Brain pericyte (primary cell): ENCODE measurements around the gene ALG1.
"Not testable (repeated sequence)": the region's sequence is repeated elsewhere in the genome, so short reads cannot be mapped to it uniquely, and the experiment has no call there.

Experiments used
- DNase-seq: peaks from one replicate; pipeline ENCODE4 v3.0.0-alpha.2; 2012; ENCODE audit warnings: low read depth, low spot score

Gene ALG1

GRCh38 chr16:5073279-5073629, 1.6 kb downstream of the ALG1 start:
- DNase-seq: no peak

- DNase-seq: not testable (repeated sequence)
Observed at GRCh38 chr16:5073771-5074170, 2.1 kb downstream of the ALG1 start.

GRCh38 chr16:5075637-5076036, 4.0 kb downstream of the ALG1 start:
- DNase-seq: no peak

GRCh38 chr16:5077304-5077703, 5.7 kb downstream of the ALG1 start:
- DNase-seq: no peak

GRCh38 chr16:5078626-5079025, 7.0 kb downstream of the ALG1 start:
- no peak for DNase-seq

GRCh38 chr16:5080461-5080860, 8.8 kb downstream of the ALG1 start:
- DNase-seq: not testable (repeated sequence)

GRCh38 chr16:5080996-5081395, 9.4 kb downstream of the ALG1 start:
- DNase-seq: not testable (repeated sequence)

- not testable (repeated sequence) for DNase-seq
Observed at GRCh38 chr16:5083646-5084045, 12.0 kb downstream of the ALG1 start.

- DNase-seq: not testable (repeated sequence)
Observed at GRCh38 chr16:5084099-5084731, 12.6 kb downstream of the ALG1 start.

- not testable (repeated sequence) for DNase-seq
Observed at GRCh38 chr16:5084802-5085201, 13.2 kb downstream of the ALG1 start.

- DNase-seq: not testable (repeated sequence)
Observed at GRCh38 chr16:5085716-5086115, 14.1 kb downstream of the ALG1 start.

GRCh38 chr16:5088086-5088790, 16.6 kb downstream of the ALG1 start:
- not testable (repeated sequence) for DNase-seq

- DNase-seq: not testable (repeated sequence)
Observed at GRCh38 chr16:5088936-5089335, 17.3 kb downstream of the ALG1 start.

GRCh38 chr16:5089911-5090555, 18.4 kb downstream of the ALG1 start:
- DNase-seq: not testable (repeated sequence)

- DNase-seq: not testable (repeated sequence)
Observed at GRCh38 chr16:5090592-5090991, 18.9 kb downstream of the ALG1 start.

GRCh38 chr16:5093081-5093480, 21.4 kb downstream of the ALG1 start:
- DNase-seq: not testable (repeated sequence)

GRCh38 chr16:5093746-5094145, 22.1 kb downstream of the ALG1 start:
- not testable (repeated sequence) for DNase-seq

GRCh38 chr16:5095145-5095830, 23.6 kb downstream of the ALG1 start:
- DNase-seq: not testable (repeated sequence)

- not testable (repeated sequence) for DNase-seq
Observed at GRCh38 chr16:5096437-5097060, 24.9 kb downstream of the ALG1 start.

GRCh38 chr16:5097061-5097469, 25.4 kb downstream of the ALG1 start:
- DNase-seq: not testable (repeated sequence)

- DNase-seq: peak; percentile 98
Observed at GRCh38 chr16:5097470-5098220, 26.0 kb downstream of the ALG1 start, which contains the start of gene EEF2KMT. Gene EEF2KMT (minus strand): TSS chr16:5097795. CDS start chr16:5097739, 56 bp downstream.
